Uterus (tissue), 4 donors: ENCODE measurements around the gene OPRM1. TPM values are rescaled to one million over a fixed set of nuclear protein-coding genes. Genes with fewer than 3 reads are reported as not detected.

Experiments
- DNase-seq, 2 donors: peaks; one replicate each; pipeline ENCODE4 v3.0.0-alpha.2; 2019 to 2020
- H3K27ac ChIP-seq, 2 donors: fragments of 200-600 bp; sonication (generic); 1 replicate in 1 of 2; 2 replicates in 1 of 2; pipeline ENCODE4 v1.5.1; 2016 to 2018
- H3K27me3 ChIP-seq, 2 donors: fragments of 200-600 bp; sonication (generic); one replicate each; pipeline ENCODE4 v1.5.1; 2018 to 2019; ENCODE audit warnings: control low read depth in 1 of 2
- H3K36me3 ChIP-seq, 2 donors: fragments of 200-600 bp; sonication (generic); one replicate each; pipeline ENCODE4 v1.5.1; 2019; ENCODE audit warnings: control low read depth in 1 of 2
- H3K4me1 ChIP-seq, 2 donors: fragments of 200-600 bp; sonication (generic); one replicate each; pipeline ENCODE4 v1.5.1; 2018 to 2019; ENCODE audit warnings: control low read depth in 1 of 2
- H3K4me3 ChIP-seq, 2 donors: fragments of 200-600 bp; sonication (generic); 1 replicate in 1 of 2; 2 replicates in 1 of 2; pipeline ENCODE4 v1.5.1; 2018 to 2019; ENCODE audit warnings: mild to moderate bottlenecking in 1 of 2
- H3K9me3 ChIP-seq, 2 donors: fragments of 200-600 bp; sonication (generic); one replicate each; pipeline ENCODE4 v1.5.1; 2019; ENCODE audit warnings: control low read depth in 1 of 2
- POLR2A ChIP-seq, 2 donors: fragments of 450-650 bp; IDR thresholded peaks; one replicate each; pipeline ENCODE4 v1.6.1; 2016; ENCODE audit warnings: antibody characterized with exemption in 2 of 2, mild to moderate bottlenecking in 1 of 2, moderate library complexity in 1 of 2
- intact Hi-C: fragments of 100-400 bp; cut with DNase I; formaldehyde crosslinking; loops from one replicate; pipeline ENCODE4 v1.15.1; 2023; ENCODE audit warnings: low total_unique reads
- total RNA-seq, 4 donors: library from RNA; depleted of rRNA in 3 of 4; stranded (reverse); fragments of >200 nt in 3 of 4; gene quantifications; one replicate each; pipeline versions ENCODE4 v1.1.0 to v1.2.4, GENCODE V29; 2014 to 2023
- TF ChIP-seq, protein P1 (sequence below), 4 experiments: fragments of 200-600 bp in 2 of 4; fragments of 450-650 bp in 2 of 4; sonication (generic) in 2 of 4; IDR thresholded peaks; one replicate each; pipeline ENCODE4 v1.5.1; 2016 to 2019; ENCODE audit warnings: antibody characterized with exemption in 4 of 4, mild to moderate bottlenecking in 2 of 4, moderate library complexity in 1 of 4
- donor health status: DM: yes; HTN: yes; CAD: no.

OPRM1 gene
- total RNA-seq, 4 donors from 2014 or later: 0.14 TPM; not detected in 3

DNA sequence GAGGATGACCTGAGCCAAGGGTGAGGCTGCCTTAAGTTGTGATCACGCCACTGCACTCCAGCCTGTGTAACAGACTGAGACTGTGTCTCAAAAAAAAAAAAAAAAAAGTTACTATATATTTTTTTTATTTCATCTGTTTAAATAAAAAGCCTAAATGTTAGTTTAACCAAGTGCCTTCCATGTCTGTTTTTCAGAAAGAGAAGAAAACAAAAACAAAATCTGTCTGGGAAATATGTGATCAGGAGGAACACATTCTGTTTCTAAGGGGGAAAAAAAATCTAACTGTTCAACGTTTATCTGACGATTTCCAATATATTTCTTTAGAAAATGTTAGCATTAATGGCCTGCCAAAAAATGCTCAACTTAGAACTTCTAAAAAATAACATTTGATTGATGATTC, 170.5 kb downstream of the OPRM1 start:
- no peak overlapping the region for H3K27ac ChIP-seq
- no peaks in the 10 kb centered on the region for H3K27me3 ChIP-seq
- no peaks in the 10 kb centered on the region for H3K4me1 ChIP-seq
- intact Hi-C loops: no loop called here
- no peak for TF ChIP-seq POLR2A (IDR thresholded peaks at IDR 0.05)
- TF ChIP-seq, protein P1, sequence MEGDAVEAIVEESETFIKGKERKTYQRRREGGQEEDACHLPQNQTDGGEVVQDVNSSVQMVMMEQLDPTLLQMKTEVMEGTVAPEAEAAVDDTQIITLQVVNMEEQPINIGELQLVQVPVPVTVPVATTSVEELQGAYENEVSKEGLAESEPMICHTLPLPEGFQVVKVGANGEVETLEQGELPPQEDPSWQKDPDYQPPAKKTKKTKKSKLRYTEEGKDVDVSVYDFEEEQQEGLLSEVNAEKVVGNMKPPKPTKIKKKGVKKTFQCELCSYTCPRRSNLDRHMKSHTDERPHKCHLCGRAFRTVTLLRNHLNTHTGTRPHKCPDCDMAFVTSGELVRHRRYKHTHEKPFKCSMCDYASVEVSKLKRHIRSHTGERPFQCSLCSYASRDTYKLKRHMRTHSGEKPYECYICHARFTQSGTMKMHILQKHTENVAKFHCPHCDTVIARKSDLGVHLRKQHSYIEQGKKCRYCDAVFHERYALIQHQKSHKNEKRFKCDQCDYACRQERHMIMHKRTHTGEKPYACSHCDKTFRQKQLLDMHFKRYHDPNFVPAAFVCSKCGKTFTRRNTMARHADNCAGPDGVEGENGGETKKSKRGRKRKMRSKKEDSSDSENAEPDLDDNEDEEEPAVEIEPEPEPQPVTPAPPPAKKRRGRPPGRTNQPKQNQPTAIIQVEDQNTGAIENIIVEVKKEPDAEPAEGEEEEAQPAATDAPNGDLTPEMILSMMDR (IDR thresholded peaks at IDR 0.05): no peak
- no peaks in the 10 kb centered on the region for H3K36me3 ChIP-seq
- DNase-seq: no peak
- no peak overlapping the region for H3K4me3 ChIP-seq
- no peaks in the 10 kb centered on the region for H3K9me3 ChIP-seq

DNA sequence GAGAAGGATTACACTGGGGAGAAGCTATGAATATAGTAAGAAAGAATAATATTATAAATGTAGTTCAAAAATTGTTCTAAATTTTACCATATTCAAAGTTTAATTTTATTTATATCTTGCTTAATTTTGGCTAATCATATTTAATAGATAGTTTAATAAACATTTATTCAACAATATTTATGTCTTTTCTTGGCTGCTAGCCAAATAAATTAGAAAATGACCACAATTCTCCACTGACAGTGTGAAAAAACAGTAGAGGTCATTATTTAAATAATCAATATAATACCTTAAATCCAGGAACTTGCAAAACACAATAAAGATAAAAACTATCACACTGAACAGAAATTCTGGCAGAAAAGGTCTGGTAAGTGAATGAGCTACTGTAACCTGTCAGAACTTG, 171.6 kb downstream of the OPRM1 start:
- H3K4me3 ChIP-seq: no peak overlapping the region
- no peaks in the 10 kb centered on the region for H3K4me1 ChIP-seq
- H3K27me3 ChIP-seq: no peaks in the 10 kb centered on the region
- H3K27ac ChIP-seq: no peak overlapping the region
- no peaks in the 10 kb centered on the region for H3K36me3 ChIP-seq
- no peak for TF ChIP-seq POLR2A (IDR thresholded peaks at IDR 0.05)
- TF ChIP-seq, protein P1 (IDR thresholded peaks at IDR 0.05): no peak
- intact Hi-C loops: no loop called here
- H3K9me3 ChIP-seq: no peaks in the 10 kb centered on the region
- DNase-seq: no peak

DNA sequence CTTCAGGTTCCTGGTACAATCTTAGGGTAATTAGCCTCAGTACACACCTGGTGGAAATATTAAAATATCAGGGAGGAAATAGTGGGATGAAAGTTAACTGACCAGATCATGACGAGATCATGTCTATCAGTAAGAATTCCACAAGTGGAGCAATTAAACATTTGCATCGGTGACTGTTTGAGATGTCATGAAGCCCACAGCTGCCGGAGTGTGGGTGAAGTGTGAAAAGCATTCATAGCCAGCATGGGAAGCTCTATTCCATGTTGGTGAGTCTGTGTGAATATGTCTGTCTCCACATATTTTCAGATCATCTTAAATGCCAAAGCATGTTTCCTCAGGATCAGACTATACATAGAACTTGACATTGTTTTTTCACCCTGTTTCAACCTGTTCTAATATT, 174.7 kb downstream of the OPRM1 start:
- H3K4me3 ChIP-seq: no peak overlapping the region
- no peak for TF ChIP-seq POLR2A (IDR thresholded peaks at IDR 0.05)
- TF ChIP-seq, protein P1 (IDR thresholded peaks at IDR 0.05): no peak
- H3K27me3 ChIP-seq: no peaks in the 10 kb centered on the region
- H3K9me3 ChIP-seq: no peaks in the 10 kb centered on the region
- no peak overlapping the region for H3K27ac ChIP-seq
- H3K4me1 ChIP-seq: no peaks in the 10 kb centered on the region
- intact Hi-C loops: no loop called here
- DNase-seq: no peak
- no peaks in the 10 kb centered on the region for H3K36me3 ChIP-seq

DNA sequence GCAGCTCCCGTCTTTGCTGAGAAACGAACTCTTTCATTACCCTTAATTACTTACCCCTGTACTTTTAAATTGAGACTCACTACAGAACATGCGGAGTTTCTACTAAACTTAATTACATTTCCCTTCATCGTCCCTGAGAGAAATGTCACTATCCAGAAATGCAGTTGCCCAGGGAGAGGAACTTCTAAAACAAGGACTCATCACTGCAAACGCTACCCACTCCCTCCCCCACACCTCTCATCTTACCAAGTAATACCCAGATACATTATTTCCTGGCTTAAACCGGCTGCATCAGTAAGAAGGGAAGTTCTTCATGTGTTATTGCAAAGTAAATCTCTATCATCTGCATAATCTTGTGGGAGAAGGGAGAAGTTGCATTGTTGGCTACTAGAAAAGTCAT, 179.3 kb downstream of the OPRM1 start:
- intact Hi-C loops: no loop called here
- no peaks in the 10 kb centered on the region for H3K9me3 ChIP-seq
- no peak for DNase-seq

DNA sequence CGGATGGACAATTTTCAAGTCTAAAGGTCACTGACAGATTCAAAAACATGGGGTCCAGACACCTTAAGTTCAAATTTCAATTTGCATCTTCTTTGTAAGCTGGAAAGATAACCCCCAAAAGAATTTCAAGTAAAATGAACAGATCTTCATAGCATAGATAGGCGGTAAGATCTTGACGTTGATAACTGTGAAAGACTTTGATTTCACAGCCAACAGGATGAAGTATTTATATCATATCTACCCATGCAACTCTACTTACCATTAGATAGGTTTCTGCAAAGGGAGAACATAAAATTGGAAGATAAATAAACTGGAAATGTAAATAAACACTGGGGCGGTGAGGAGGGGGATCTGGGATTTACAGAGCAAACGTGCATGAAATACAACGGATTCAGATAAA, 179.7 kb downstream of the OPRM1 start:
- H3K4me3 ChIP-seq: no peak overlapping the region
- H3K4me1 ChIP-seq: no peaks in the 10 kb centered on the region
- DNase-seq: no peak
- no peak for TF ChIP-seq POLR2A (IDR thresholded peaks at IDR 0.05)
- TF ChIP-seq, protein P1 (IDR thresholded peaks at IDR 0.05): no peak
- intact Hi-C loops: no loop called here
- no peaks in the 10 kb centered on the region for H3K27me3 ChIP-seq
- H3K36me3 ChIP-seq: no peaks in the 10 kb centered on the region
- no peak overlapping the region for H3K27ac ChIP-seq
- H3K9me3 ChIP-seq: no peaks in the 10 kb centered on the region

More for the DNA sequence above, 179.3 kb downstream of the OPRM1 start:
- Histone ChIP-seq H3K4me3 (no peak overlapping the region), H3K4me1 (no peaks in the 10 kb centered on the region), H3K27me3 (no peaks in the 10 kb centered on the region), H3K27ac (no peak overlapping the region), H3K36me3 (no peaks in the 10 kb centered on the region)
- TF ChIP-seq, protein P1 (IDR thresholded peaks at IDR 0.05): no peak
- no peak for TF ChIP-seq POLR2A (IDR thresholded peaks at IDR 0.05)
